ENCODE data around the gene NRXN3. TPM values are rescaled to one million over a fixed set of nuclear protein-coding genes. Genes with fewer than 3 reads are reported as not detected.

NRXN3 gene
- total and polyA plus RNA-seq, 2 experiments from 2014 or later, result 5.7 to 7.1 TPM

- Histone ChIP-seq H3K27ac (no peak overlapping the region), H3K4me2 (no peak overlapping the region), H3K4me1 (ENCODE audit: insufficient read depth) (no peaks in the 10 kb centered on the region), H2AFZ (no peak overlapping the region), H4K20me1 (ENCODE audit: insufficient read depth, poor library complexity, severe bottlenecking) (no peaks in the 10 kb centered on the region), H3K9me3 (ENCODE audit: low read depth) (no peaks in the 10 kb centered on the region), H3K79me2 (no peaks in the 10 kb centered on the region), H3K27me3 (no peaks in the 10 kb centered on the region), H3K36me3 (replicated peaks; ENCODE audit: insufficient read depth, low read depth) (no peaks in the 10 kb centered on the region), H3K9me2 (replicated peaks; ENCODE audit: insufficient read depth) (no peaks in the 10 kb centered on the region), H3K4me3 (no peak overlapping the region)
- no peak for DNase-seq (ENCODE audit: low spot score)
- TF ChIP-seq EZH2phosphoT487 (IDR thresholded peaks at IDR 0.05; ENCODE audit: low read depth, severe bottlenecking, unreplicated experiment) (no peak), CTCF (IDR thresholded peaks at IDR 0.05; ENCODE audit: poor library complexity) (no peak), EZH2 (IDR thresholded peaks at IDR 0.05; ENCODE audit: borderline replicate concordance) (no peak)
- 95% methylated on average over 2 of the region's 2 CpGs for WGBS (ENCODE audit: low lambda C conversion rate, missing lambda C conversion rate)
These were observed 1398.9 kb downstream of the NRXN3 start for GRCh38 chr14:79569072-79569471.

GRCh38 chr14:79570648-79571047 is 1400.5 kb downstream of the NRXN3 start:
- no peaks in the 10 kb centered on the region for H3K27me3 ChIP-seq
- H3K79me2 ChIP-seq, result no peaks in the 10 kb centered on the region
- no peaks in the 10 kb centered on the region for H3K9me3 ChIP-seq (ENCODE audit: low read depth)
- H3K4me3 ChIP-seq, result no peak overlapping the region
- no peak overlapping the region for H2AFZ ChIP-seq
- H3K4me1 ChIP-seq (ENCODE audit: insufficient read depth), result no peaks in the 10 kb centered on the region
- 45% methylated on average over 1 of the region's 1 CpG for WGBS (ENCODE audit: low lambda C conversion rate, missing lambda C conversion rate)
- H3K27ac ChIP-seq, result no peak overlapping the region
- no peak overlapping the region for H3K4me2 ChIP-seq
- no peaks in the 10 kb centered on the region for H4K20me1 ChIP-seq (ENCODE audit: insufficient read depth, poor library complexity, severe bottlenecking)
- no peaks in the 10 kb centered on the region for H3K9me2 ChIP-seq (replicated peaks; ENCODE audit: insufficient read depth)
- TF ChIP-seq CTCF (IDR thresholded peaks at IDR 0.05; ENCODE audit: poor library complexity) (no peak), EZH2 (IDR thresholded peaks at IDR 0.05; ENCODE audit: borderline replicate concordance) (no peak), EZH2phosphoT487 (IDR thresholded peaks at IDR 0.05; ENCODE audit: low read depth, severe bottlenecking, unreplicated experiment) (no peak)
- DNase-seq (ENCODE audit: low spot score), result no peak
- no peaks in the 10 kb centered on the region for H3K36me3 ChIP-seq (replicated peaks; ENCODE audit: insufficient read depth, low read depth)

GRCh38 chr14:79571366-79571765 is 1401.2 kb downstream of the NRXN3 start:
- no peaks in the 10 kb centered on the region for H3K4me1 ChIP-seq (ENCODE audit: insufficient read depth)
- no peak for DNase-seq (ENCODE audit: low spot score)
- no peak overlapping the region for H3K27ac ChIP-seq
- no peaks in the 10 kb centered on the region for H4K20me1 ChIP-seq (ENCODE audit: insufficient read depth, poor library complexity, severe bottlenecking)
- no peak overlapping the region for H3K4me3 ChIP-seq
- no peaks in the 10 kb centered on the region for H3K79me2 ChIP-seq
- 48% methylated on average over 4 of the region's 4 CpGs for WGBS (ENCODE audit: low lambda C conversion rate, missing lambda C conversion rate)
- H3K4me2 ChIP-seq, result no peak overlapping the region
- no peak overlapping the region for H2AFZ ChIP-seq
- H3K27me3 ChIP-seq, result no peaks in the 10 kb centered on the region
- H3K36me3 ChIP-seq (replicated peaks; ENCODE audit: insufficient read depth, low read depth), result no peaks in the 10 kb centered on the region
- TF ChIP-seq CTCF (IDR thresholded peaks at IDR 0.05; ENCODE audit: poor library complexity) (no peak), EZH2 (IDR thresholded peaks at IDR 0.05; ENCODE audit: borderline replicate concordance) (no peak), EZH2phosphoT487 (IDR thresholded peaks at IDR 0.05; ENCODE audit: low read depth, severe bottlenecking, unreplicated experiment) (no peak)
- H3K9me3 ChIP-seq (ENCODE audit: low read depth), result no peaks in the 10 kb centered on the region
- no peaks in the 10 kb centered on the region for H3K9me2 ChIP-seq (replicated peaks; ENCODE audit: insufficient read depth)

- Histone ChIP-seq H3K36me3 (replicated peaks; ENCODE audit: insufficient read depth, low read depth) (no peaks in the 10 kb centered on the region), H3K9me2 (replicated peaks; ENCODE audit: insufficient read depth) (no peaks in the 10 kb centered on the region), H4K20me1 (ENCODE audit: insufficient read depth, poor library complexity, severe bottlenecking) (no peaks in the 10 kb centered on the region), H3K9me3 (ENCODE audit: low read depth) (no peaks in the 10 kb centered on the region), H3K4me3 (no peak overlapping the region), H3K4me2 (no peak overlapping the region), H3K4me1 (ENCODE audit: insufficient read depth) (no peaks in the 10 kb centered on the region), H3K27me3 (no peaks in the 10 kb centered on the region), H2AFZ (no peak overlapping the region), H3K79me2 (no peaks in the 10 kb centered on the region), H3K27ac (no peak overlapping the region)
- 78% methylated on average over 2 of the region's 2 CpGs for WGBS (ENCODE audit: low lambda C conversion rate, missing lambda C conversion rate)
- TF ChIP-seq CTCF (IDR thresholded peaks at IDR 0.05; ENCODE audit: poor library complexity), result no peak
- no peak for TF ChIP-seq EZH2phosphoT487 (IDR thresholded peaks at IDR 0.05; ENCODE audit: low read depth, severe bottlenecking, unreplicated experiment)
- no peak for TF ChIP-seq EZH2 (IDR thresholded peaks at IDR 0.05; ENCODE audit: borderline replicate concordance)
- no peak for DNase-seq (ENCODE audit: low spot score)
These were observed 1403.3 kb downstream of the NRXN3 start for GRCh38 chr14:79573486-79573885.
